K562 (cell line): ENCODE results near the gene VAT1L.

Source experiments
- CTCF ChIP-seq, 3 experiments: IDR thresholded peaks in 2 of 3; conservative IDR thresholded peaks in 1 of 3; 2 replicates each; pipeline ENCODE4 v1.5.1; 2011 to 2012; ENCODE audit warnings: low read length in 3 of 3, mild to moderate bottlenecking in 3 of 3, control low read depth in 2 of 3, improper control_type of control experiment in 1 of 3, inconsistent platforms in 1 of 3, low read depth in 1 of 3, mixed read lengths in 1 of 3, moderate library complexity in 1 of 3; ENCODE audit not compliant: insufficient read depth in 2 of 3
- E4F1 ChIP-seq: fragments of 250-450 bp; sonication (Bioruptor Pico); IDR thresholded peaks from 2 replicates; pipeline ENCODE4 v1.5.0; 2021; ENCODE audit warnings: mild to moderate bottlenecking, borderline replicate concordance
- HBP1 ChIP-seq: fragments of 450-650 bp; formaldehyde crosslinking; IDR thresholded peaks from 2 replicates; pipeline ENCODE4 v1.4.0; 2022; ENCODE audit warnings: missing genetic modification characterization
- RREB1 ChIP-seq: fragments of 250-450 bp; sonication (Bioruptor Pico); IDR thresholded peaks from 2 replicates; pipeline ENCODE4 v1.4.0; 2020

GRCh38 chr16:77850636-77851333, 62.4 kb downstream of the VAT1L start:
- TF ChIP-seq CTCF (IDR thresholded peaks at IDR 0.05 in 2 of 3, conservative IDR thresholded peaks at IDR 0.05 in 1 of 3; ENCODE audit: insufficient read depth in 2 of 3, low read depth in 1 of 3, low read length in 3 of 3) (no peak), RREB1 (CRISPR knock-in tag) (no peak), E4F1 (CRISPR knock-in tag) (no peak), HBP1 (CRISPR knock-in tag) (no peak)
